GM19043 (cell line): Measurements from ENCODE around the gene ZNF441.
"Not testable (repeated sequence)": the region's sequence is repeated elsewhere in the genome, so short reads cannot be mapped to it uniquely, and the experiment has no call there.

ENCODE experiments used
- ATAC-seq: cut with Tn5 transposase; IDR thresholded peaks from one replicate; pipeline ENCODE4 v1.9.1; 2021; ENCODE audit warnings: low read depth; ENCODE audit not compliant: unreplicated experiment

The ZNF441 gene

DNA sequence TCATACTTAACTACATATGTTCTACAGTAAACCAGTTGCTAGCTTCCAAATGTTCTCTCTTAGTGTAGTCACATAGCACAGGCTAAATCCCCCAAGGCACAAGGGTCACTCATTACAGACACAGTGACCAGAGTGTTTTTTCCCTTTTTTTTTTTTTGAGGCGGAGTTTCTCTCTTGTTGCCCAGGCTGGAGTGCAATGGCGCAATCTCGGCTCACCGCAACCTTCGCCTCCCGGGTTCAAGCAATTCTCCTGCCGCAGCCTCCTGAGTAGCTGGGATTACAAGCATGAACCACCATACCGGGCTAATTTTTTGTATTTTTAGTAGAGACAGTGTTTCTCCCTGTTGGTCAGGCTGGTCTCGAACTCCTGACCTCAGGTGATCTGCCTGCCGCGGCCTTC, 9.9 kb downstream of the ZNF441 start:
- ATAC-seq, result not testable (repeated sequence)

DNA sequence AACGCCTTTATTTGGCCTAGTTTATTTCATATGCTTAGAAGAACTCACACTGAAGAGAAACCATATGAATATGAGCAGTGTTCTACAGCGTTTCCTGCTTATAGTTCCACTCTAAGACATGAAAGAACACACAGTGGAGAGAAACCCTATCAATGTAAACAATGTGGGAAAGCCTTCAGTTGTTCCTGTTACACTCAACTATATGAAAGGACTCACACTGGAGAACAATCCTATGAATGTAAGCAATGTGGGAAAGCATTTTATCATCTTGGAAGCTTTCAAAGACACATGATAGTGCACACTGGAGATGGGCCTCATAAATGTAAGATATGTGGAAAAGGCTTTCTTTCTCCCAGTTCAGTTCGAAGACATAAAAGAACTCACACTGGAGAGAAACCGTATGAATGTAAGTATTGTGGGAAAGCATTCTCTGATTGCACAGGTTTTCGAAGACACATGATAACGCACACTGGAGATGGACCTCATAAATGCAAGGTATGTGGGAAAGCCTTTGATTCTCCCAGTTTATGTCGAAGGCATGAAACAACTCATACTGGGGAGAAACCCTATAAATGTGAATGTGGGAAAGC, 13.7 kb downstream of the ZNF441 start:
- no peak for ATAC-seq

DNA sequence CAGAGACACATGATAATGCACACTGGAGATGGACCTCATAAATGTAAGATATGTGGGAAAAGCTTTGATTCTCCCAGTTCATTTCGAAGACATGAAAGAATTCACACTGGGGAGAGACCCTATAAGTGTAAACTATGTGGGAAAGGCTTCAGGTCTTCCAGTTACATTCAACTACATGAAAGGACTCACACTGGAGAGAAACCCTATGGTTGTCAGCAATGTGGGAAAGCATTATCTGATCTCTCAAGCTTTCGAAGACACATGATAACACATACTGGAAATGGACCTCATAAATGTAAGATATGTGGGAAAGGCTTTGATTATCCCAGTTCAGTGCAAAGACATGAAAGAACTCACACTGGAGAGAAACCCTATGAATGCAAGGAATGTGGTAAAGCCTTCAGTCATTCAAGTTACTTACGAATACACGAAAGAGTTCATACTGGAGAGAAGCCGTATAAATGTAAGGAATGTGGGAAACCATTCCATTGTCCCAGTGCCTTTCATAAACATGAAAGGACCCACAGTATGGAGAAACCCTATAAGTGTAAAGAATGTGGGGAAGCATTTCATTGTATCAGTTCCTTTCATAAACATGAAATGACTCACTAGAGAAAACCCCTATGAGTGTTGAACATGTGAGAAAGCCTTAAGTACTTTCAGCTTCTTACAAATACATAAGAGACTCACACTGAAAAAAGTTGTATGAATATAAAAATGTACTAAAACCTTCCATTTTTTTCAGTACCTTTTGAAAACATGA, 14.7 kb downstream of the ZNF441 start:
- no peak for ATAC-seq

DNA sequence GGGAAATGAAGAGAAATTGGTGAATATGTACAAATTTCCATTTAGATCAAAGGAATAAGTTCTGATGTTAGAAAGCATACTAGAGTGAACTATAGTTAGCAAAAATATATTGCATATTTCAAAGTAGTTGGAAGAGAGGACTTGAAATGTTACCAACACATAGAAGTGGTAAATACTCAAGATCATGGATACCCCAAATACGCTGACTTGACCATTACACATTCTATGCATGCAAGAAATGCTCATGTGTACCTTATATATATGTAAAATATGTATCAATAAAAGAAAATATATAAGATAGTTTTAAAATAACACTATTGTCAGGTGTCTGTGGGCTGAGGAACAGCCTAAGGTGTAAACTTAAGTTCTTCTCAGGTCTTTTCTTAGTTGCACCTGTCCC, 17.0 kb downstream of the ZNF441 start:
- ATAC-seq, result no peak

DNA sequence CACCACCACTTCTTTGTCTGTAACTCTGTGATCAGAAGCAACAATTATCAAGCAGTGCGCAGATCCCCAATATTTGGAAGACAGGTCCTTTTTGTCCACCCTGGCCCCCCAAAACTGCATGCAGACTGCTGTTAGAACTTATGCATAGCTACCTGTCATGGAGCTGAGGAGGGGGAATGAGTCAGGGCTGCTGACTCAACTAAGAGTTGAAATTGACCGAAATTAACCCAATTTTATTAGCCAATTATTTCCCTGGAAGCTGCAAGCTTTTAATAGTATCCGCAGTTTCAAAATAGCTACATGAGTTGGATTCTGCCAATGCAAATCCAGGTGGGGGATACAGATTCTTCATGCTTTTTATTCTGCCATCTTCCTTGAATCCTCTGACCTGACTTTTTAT, 17.6 kb downstream of the ZNF441 start:
- no peak for ATAC-seq

DNA sequence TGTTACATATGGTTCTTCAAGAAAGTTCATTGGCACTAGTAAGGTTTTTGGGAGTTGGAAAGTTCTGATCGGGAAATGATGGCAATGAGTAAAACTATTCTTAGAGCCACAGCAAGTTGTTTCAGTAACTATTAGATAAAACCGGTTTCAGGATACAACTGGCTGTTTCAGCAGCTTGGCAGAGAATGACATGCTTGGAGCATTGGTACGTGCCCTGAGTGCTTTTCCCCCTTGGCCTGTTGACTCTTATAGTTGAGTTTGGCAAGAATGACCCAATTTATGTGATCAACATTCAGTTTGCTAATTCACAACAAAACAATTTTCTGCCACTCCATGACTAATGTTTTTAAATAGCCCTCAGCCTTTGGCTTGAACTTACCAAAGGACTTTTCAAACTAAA, 20.7 kb downstream of the ZNF441 start:
- ATAC-seq, result no peak

DNA sequence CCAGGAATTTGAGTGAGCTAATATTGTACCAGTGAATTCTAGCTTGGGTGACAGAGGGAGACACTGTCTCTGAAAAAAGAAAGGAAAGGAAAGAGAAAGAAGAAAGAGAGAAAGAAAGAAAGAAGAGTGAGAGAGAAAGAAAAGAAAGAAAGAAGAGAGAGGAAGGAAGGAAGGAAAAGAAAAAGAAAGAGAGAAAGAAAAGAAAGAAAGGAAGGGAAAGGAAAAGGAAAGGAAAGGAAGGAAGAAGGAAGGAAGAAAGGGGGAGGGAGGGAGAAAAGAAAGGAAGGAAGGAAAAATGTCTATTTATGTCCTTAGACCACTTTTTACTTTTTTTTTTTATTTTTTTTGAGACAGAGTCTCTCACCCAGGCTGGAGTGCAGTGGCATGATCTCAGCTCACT, 26.1 kb downstream of the ZNF441 start:
- ATAC-seq, result no peak

DNA sequence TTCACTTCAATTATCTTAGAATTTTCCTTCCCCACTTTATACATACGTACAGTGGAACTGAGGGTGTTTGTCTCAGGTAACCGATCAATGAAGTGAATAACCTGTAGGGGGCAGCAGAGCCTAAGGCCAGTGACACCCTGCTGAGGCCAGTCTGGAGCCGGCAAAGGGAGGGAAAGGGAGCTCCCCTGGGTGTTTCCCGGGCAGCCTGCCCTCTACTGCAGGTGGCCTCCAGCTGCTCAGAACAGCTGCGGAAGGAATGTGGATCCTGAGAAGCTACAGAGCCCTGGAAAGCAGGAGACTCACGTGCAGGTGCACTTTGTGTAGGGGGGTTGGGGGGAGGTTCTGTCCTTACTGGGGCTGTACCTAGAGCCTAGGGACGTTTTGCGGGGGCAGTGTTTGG, 30.7 kb downstream of the ZNF441 start:
- ATAC-seq, result no peak

DNA sequence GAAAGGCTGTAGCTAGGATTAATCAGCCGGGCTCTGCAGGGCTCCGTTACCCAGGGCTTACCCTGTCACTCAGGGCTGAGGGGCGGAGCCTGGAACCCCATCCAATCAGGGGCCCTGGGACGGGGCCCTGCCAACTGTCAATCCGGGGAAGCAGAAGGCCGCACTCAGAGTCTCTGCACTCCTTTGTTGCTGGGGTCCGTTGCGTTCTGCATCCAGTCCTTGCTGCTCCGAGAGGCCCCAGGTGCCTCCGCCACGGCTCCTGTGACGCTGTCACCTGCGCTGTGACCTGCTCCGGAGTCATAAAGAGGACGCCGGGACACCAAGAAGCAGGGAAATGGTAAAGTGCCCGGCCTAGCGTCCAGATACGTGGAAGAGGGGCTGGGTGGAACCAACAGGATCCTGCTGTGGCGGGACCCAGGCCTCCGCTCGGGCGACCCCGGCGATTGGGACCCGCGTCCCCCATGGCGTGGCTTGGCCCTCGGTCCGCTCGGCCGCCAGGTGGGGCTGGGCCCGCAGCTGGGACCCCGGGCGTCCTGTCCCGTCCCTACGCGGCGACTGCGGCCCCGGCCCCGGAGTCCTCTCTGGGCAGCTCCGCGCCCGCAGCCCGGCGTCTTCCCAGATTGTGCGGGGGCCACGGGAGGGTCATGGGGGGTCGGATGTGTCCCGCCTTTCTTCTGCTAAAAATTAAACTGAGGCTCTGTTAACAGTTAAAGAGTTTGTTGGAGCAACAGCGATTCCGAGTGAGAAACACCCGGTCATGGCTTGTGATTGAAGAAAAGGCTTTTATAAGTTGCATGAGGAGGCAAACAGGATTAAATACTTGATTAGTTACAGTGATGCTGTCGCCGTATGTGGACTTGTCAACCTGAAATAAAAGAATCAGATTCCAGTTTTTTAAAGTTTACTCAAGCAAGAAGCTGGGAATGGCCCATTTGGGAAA, 31.9 kb downstream of the ZNF441 start, which contains the start of gene ZNF491:
ZNF491 (plus strand) TSS at position 133 of the 940 bp plus-strand sequence. CDS start 7,431 bp downstream, outside the sequence.
- peak; percentile 87 for ATAC-seq

DNA sequence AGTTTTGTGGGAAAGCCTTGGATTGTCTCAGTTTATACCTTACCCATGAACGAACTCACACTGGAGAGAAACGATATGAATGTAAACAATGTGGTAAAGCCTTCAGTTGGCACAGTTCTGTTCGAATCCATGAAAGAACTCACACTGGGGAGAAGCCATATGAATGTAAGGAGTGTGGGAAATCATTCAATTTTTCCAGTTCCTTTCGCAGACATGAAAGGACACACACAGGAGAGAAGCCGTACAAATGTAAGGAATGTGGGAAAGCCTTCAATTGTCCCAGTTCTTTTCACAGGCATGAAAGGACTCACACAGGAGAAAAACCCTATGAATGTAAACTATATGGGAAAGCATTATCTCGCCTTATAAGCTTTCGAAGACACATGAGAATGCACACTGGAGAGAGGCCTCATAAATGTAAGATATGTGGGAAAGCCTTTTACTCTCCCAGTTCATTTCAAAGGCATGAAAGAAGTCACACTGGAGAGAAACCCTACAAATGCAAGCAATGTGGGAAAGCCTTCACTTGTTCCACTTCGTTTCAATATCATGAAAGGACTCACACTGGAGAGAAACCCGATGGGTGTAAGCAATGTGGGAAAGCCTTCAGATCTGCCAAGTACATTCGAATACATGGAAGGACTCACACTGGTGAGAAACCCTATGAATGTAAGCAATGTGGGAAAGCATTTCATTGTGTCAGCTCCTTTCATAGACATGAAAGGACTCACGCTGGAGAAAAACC, 39.7 kb downstream of the ZNF441 start:
- no peak for ATAC-seq

DNA sequence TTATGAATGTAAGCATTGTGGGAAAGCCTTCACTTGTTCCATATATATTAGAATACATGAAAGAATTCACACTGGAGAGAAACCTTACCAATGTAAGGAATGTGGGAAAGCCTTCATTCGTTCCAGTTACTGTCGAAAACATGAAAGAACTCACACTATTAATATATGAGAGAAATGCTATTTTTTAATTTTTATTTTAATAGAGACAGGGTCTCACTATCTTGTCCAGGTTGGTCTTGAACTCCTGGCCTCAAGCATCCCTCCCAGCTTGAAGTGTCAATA, 40.2 kb downstream of the ZNF441 start:
- ATAC-seq, result no peak

DNA sequence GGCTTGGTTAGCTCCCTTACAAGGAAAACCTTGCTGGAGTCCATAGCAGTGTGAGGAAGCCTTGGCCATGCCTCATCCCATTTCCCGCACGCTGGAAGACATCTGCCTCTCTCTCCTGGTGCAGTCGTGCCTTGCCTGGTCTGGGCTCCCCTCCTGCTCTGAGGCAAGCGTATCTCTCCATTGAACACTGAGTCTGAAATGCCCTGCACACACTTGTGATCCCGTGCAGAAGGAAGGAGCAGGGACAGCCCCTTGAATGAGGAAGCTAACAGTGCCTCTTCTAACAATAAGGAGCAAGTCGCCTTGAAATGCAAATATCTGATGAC, 46.9 kb downstream of the ZNF441 start:
- ATAC-seq, result no peak

DNA sequence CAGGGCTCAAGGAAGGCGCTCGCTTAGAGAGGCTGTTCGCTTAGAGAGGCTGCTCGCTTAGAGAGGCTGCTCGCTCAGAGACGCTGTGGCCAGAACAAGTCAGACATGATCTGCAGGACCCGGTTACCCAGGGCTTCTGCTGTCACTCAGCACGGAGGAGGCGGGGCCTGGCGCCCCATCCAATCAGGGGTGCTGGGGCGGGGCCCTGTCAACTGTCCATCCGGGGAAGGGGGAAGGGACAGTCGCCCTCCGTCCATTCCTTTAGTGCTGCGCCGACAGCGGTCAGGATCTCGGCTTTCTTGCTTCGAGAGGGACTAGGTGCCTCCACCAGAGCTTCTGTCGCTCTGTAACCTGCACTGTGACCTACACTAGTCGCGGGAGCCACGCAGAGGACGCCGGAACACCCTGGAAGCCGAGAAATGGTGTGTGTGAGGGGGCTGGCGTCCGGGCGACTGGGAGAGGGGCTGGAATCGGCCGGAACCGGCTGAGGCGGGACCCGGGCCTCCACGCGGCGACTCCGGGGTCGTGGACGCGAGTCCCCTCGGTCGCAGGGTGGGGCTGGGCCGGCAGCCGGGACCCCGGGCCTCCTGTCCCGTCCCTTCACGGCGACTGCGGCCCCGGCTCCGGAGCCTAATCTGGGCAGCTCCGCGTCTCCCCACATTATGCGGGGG, 47.4 kb downstream of the ZNF441 start, which contains the start of gene ZNF440:
ZNF440 (plus strand) TSS at position 245 of the 671 bp plus-strand sequence; CDS start at position 420, 175 bp downstream.
- ATAC-seq, result peak; percentile 97

DNA sequence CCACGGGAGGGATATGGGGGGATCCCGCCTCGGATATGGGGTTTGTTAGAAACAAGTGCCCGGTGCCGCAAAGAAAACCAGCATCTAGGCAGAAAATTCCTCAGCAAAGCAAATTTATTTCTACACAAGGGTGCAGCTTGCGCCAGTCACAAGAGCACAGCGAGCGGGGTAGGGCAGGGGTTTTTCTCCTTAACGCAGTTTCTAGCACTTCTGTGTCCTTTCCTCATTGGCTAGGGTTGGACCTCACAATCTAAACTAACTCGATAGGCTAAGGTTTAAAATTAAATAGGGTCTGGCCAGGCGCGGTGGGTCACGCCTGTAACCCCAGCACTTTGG, 47.9 kb downstream of the ZNF441 start:
- ATAC-seq, result no peak

DNA sequence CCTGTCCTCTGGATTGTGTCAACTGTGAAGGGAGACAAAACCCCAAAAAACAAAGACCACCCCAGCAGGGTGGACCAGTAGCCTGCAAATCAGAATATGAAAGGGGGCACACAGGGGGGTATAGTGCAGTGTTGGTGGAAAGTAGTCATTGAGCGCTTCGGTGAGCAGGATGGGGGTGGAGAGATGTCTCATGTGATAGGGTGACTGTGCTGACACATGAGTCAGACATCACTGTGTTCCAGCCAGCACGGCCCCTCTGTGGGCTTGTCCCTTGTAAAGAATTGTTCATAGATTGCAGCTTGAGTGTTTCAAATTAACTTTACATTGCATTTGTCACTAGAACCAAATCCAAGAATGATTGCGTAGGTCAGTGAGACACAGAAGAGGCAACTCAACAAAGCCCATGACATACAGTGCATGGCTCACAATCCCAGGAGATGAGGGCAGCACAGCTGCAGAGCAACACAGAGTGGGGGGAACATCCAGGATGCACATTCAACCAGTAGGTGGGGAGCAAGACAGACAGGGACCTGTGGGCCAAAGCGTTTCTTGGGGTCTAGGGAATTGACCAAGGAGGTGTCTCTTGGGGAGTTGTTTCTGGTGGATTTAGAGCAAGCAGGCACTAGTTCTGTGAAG, 54.8 kb downstream of the ZNF441 start:
- no peak for ATAC-seq

DNA sequence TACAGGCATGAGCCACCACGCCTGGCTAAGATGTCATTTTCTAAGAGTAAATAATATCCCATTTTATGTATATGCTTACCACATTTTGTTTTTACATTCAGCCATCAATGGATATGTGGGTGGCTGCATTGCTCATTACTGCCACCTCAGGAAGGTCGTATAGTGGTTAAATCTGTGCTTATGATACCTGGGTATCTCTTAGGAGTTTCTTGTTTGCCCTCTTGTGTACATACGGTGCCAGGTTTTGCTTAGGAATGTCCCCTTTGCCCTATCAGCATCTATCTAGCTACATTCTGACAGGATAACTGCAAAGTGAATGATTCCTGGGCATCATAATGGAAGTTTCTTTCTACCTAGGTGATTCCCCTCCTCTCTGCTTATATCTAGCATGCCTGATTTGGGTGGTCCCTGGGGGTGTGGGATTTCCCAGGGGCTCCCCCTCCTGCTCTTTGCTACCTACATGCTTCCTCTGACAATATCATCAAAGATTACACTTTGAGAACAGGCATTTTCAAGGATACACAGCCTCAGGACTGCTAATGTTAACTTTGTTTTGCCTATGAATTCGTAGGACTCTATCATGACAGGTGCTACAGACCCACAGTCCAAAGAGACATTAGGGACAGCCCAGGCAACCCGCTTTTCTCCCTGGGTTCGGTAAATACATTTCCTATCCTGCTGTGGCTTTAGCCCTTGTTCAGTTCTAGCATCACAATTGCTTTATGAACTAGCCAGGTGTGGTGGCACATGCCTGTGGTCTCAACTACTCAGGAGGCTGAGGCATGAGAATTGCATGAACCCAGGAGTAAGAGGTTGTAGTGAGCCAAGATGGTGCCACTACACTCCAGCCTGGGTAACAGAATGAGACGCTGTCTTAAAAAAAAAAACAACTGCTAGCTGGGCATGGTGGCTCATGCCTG, 62.4 kb downstream of the ZNF441 start:
- ATAC-seq, result not testable (repeated sequence)

DNA sequence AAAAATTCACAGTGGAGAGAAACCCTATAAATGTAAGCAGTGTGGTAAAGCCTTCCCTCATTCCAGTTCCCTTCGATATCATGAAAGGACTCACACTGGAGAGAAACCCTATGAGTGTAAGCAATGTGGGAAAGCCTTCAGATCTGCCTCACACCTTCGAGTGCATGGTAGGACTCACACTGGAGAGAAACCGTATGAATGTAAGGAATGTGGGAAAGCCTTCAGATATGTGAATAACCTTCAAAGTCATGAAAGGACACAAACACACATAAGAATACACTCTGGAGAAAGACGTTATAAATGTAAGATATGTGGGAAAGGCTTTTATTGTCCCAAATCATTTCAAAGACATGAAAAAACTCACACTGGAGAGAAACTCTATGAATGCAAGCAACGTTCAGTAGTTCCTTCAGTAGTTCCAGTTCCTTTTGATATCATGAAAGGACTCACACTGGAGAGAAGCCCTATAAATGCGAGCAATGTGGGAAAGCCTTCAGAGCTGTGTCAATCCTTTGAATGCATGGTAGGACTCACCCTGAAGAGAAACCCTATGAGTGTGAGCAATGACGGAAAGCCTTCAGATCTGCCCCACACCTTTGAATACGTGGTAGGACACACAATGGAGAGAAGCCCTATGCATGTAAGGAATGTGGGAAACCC, 65.6 kb downstream of the ZNF441 start:
- ATAC-seq, result no peak

DNA sequence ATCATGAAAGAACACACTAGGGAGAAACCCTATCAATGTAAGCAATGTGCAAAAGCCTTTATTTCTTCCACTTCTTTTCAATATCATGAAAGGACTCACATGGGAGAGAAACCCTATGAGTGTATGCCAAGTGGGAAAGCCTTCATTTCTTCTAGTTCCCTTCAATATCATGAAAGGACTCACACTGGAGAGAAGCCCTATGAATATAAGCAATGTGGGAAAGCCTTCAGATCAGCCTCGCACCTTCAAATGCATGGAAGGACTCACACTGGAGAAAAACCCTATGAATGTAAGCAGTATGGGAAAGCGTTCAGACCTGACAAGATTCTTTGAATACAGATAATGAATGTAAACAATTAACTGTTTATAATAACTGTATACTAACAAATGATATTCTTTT, 66.7 kb downstream of the ZNF441 start:
- ATAC-seq, result no peak
